ENCODE data around the gene PDE4B.

GRCh38 chr1:66154394-66154793 is 361.7 kb downstream of the PDE4B start:
- TF ChIP-seq, protein P1, sequence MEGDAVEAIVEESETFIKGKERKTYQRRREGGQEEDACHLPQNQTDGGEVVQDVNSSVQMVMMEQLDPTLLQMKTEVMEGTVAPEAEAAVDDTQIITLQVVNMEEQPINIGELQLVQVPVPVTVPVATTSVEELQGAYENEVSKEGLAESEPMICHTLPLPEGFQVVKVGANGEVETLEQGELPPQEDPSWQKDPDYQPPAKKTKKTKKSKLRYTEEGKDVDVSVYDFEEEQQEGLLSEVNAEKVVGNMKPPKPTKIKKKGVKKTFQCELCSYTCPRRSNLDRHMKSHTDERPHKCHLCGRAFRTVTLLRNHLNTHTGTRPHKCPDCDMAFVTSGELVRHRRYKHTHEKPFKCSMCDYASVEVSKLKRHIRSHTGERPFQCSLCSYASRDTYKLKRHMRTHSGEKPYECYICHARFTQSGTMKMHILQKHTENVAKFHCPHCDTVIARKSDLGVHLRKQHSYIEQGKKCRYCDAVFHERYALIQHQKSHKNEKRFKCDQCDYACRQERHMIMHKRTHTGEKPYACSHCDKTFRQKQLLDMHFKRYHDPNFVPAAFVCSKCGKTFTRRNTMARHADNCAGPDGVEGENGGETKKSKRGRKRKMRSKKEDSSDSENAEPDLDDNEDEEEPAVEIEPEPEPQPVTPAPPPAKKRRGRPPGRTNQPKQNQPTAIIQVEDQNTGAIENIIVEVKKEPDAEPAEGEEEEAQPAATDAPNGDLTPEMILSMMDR (IDR thresholded peaks at IDR 0.05) = no peak
- no peak for TF ChIP-seq POLR2A (IDR thresholded peaks at IDR 0.05)
